Right lobe of liver (tissue), 6 donors: ENCODE data around the gene PDPK1. TPM values are rescaled to one million over a fixed set of nuclear protein-coding genes. Genes with fewer than 3 reads are reported as not detected.

ENCODE experiments used
- ATAC-seq, 4 donors: fragments of 200-7000 bp; cut with Tn5 transposase; one replicate each; pipeline ENCODE4 v1.9.1; 2020; ENCODE audit warnings: mild to moderate bottlenecking in 4 of 4, moderate library complexity in 4 of 4
- DNase-seq, 3 donors: peaks; one replicate each; pipeline ENCODE4 v3.0.0-alpha.2; 2020
- H3K27ac ChIP-seq, 3 donors: fragments of 200-600 bp; one replicate each; pipeline ENCODE4 v1.8.0; 2022
- H3K27me3 ChIP-seq, 2 donors: fragments of 200-600 bp; one replicate each; pipeline ENCODE4 v1.8.0; 2022
- H3K36me3 ChIP-seq, 4 donors: fragments of 200-600 bp; sonication (generic) in 1 of 4; one replicate each; pipeline versions ENCODE4 v1.5.1 to v1.8.0; 2017 to 2022; ENCODE audit warnings: control low read depth in 1 of 4
- H3K4me1 ChIP-seq, 4 donors: fragments of 200-600 bp; sonication (generic) in 1 of 4; one replicate each; pipeline versions ENCODE4 v1.5.1 to v1.8.0; 2017 to 2022; ENCODE audit warnings: control low read depth in 1 of 4
- H3K4me3 ChIP-seq, 3 donors: fragments of 200-600 bp; one replicate each; pipeline ENCODE4 v1.8.0; 2022
- H3K9me3 ChIP-seq, 4 donors: fragments of 200-600 bp; sonication (generic) in 1 of 4; one replicate each; pipeline versions ENCODE4 v1.5.1 to v1.8.0; 2017 to 2022; ENCODE audit warnings: control low read depth in 1 of 4
- POLR2A ChIP-seq: fragments of 450-650 bp; IDR thresholded peaks from one replicate; pipeline ENCODE4 v1.6.1; 2017; ENCODE audit warnings: antibody characterized with exemption, mild to moderate bottlenecking
- WGBS: methylation state at CpG from one replicate; pipeline ENCODE4 v1.1.6; 2018; ENCODE audit warnings: low coverage, low lambda C conversion rate; ENCODE audit not compliant: insufficient coverage; ENCODE audit errors: missing lambda C conversion rate; 5-methylcytosine and 5-hydroxymethylcytosine counted together
- intact Hi-C, 2 donors: fragments of 100-400 bp; cut with DNase I; formaldehyde crosslinking; loops; one replicate each; pipeline versions ENCODE4 v1.11.2 to v1.14.1; 2022
- total RNA-seq, 6 experiments: library from RNA; depleted of rRNA in 2 of 6; stranded (reverse); fragments of >200 nt in 2 of 6; fragmentation: NEBNext Ultra II Directional in 3 of 6; extraction: Animal tissue kit (Norgen Biotek cat#: 25700) in 3 of 6; gene quantifications; one replicate each; pipeline versions ENCODE4 v1.1.0 to v1.2.4, GENCODE V29; 2016 to 2023
- TF ChIP-seq, protein P1 (sequence below), 4 donors: fragments of 200-600 bp in 3 of 4; fragments of 450-650 bp in 1 of 4; IDR thresholded peaks; one replicate each; pipeline versions ENCODE4 v1.5.1 to v1.8.0; 2016 to 2022; ENCODE audit warnings: antibody characterized with exemption in 4 of 4, mild to moderate bottlenecking in 2 of 4
- donor health status: DM: no; HTN: yes; CAD: no.
- donor health status: DM: no; HTN: no; CAD: no.
- donor health status: DM: no; HTN: no; CAD: no.
- donor health status: DM: no; HTN: yes; CAD: no.
- donor health status: DM: no; HTN: yes; CAD: no.

PDPK1 gene
- total RNA-seq, 6 experiments from 2014 or later = 20.7 to 28.3 (median 24.5) TPM

- Histone ChIP-seq H3K27me3 (no peaks in the 10 kb centered on the region), H3K4me3 (no peak overlapping the region), H3K9me3 (no peaks in the 10 kb centered on the region), H3K27ac (peak overlapping the region in 2 of 3 donors; percentile 54 to 80), H3K4me1 (peaks cover 0 to 66% (median 37%) of the 10 kb centered on the region in 4 donors), H3K36me3 (peaks cover 0 to 8% (median 0%) of the 10 kb centered on the region in 4 donors)
- WGBS = 64% methylated on average over 10 of the region's 39 CpGs
- TF ChIP-seq, protein P1, sequence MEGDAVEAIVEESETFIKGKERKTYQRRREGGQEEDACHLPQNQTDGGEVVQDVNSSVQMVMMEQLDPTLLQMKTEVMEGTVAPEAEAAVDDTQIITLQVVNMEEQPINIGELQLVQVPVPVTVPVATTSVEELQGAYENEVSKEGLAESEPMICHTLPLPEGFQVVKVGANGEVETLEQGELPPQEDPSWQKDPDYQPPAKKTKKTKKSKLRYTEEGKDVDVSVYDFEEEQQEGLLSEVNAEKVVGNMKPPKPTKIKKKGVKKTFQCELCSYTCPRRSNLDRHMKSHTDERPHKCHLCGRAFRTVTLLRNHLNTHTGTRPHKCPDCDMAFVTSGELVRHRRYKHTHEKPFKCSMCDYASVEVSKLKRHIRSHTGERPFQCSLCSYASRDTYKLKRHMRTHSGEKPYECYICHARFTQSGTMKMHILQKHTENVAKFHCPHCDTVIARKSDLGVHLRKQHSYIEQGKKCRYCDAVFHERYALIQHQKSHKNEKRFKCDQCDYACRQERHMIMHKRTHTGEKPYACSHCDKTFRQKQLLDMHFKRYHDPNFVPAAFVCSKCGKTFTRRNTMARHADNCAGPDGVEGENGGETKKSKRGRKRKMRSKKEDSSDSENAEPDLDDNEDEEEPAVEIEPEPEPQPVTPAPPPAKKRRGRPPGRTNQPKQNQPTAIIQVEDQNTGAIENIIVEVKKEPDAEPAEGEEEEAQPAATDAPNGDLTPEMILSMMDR (IDR thresholded peaks at IDR 0.05) = no peak
- TF ChIP-seq POLR2A = no peak
- DNase-seq (peak; percentile 47 to 64 (median 61)), ATAC-seq (peak in 1 of 4 donors; percentile 2)
- intact Hi-C loops = no loop called here
These were observed 18.8 kb upstream of the PDPK1 start for GRCh38 chr16:2518823-2519710.

- Histone ChIP-seq H3K4me3 (peak overlapping the region; percentile 49 to 73 (median 59)), H3K9me3 (no peaks in the 10 kb centered on the region), H3K4me1 (peaks cover 0 to 73% (median 40%) of the 10 kb centered on the region in 4 donors), H3K36me3 (peaks cover 0 to 8% (median 0%) of the 10 kb centered on the region in 4 donors), H3K27ac (peak overlapping the region; percentile 54 to 80 (median 56)), H3K27me3 (no peaks in the 10 kb centered on the region)
- intact Hi-C loops = no loop called here
- 51% methylated on average over 20 of the region's 22 CpGs for WGBS
- ATAC-seq = no peak
- no peak for TF ChIP-seq POLR2A
- TF ChIP-seq, protein P1 (IDR thresholded peaks at IDR 0.05) = no peak
- DNase-seq = peak in 1 of 3 donors; percentile 68
These were observed 18.1 kb upstream of the PDPK1 start for GRCh38 chr16:2519711-2520080.

DNA sequence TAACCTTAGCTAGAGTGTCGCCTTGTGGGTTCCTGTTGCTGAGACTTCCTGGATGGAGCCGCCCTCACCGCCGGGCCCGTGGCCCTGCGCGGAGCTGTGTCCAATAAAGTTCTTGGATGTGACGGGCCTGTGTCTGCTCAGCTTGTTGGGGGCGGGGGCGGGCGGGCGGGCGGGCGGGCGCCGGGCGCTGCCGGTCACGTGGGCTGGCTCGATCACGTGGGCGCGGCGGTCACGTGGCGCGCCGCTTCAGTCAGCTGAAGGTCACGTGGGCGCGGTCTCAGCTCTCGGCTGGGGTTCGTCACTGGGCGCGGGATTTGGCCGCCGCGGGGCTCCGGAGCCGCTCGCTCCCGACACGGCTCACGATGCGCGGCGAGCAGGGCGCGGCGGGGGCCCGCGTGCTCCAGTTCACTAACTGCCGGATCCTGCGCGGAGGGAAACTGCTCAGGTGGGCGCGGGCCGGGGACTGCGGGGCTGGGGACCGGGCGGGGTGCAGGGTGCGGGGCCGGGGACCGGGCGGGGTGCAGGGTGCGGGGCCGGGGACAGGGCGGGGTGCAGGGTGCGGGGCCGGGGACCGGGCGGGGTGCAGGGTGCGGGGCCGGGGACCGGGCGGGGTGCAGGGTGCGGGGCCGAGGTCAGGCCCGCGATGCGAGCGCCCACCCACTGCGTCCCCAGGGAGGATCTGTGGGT, 17.6 kb upstream of the PDPK1 start, which contains the start of gene AMDHD2:
AMDHD2 (plus strand) TSS at position 275 of the 687 bp plus-strand sequence; CDS start at position 363, 88 bp downstream.
- Histone ChIP-seq H3K27me3 (no peaks in the 10 kb centered on the region), H3K36me3 (peaks cover 0 to 8% (median 0%) of the 10 kb centered on the region in 4 donors), H3K27ac (peak within 1 kb of the TSS; percentile 56 to 83 (median 80)), H3K4me1 (peaks cover 0 to 73% (median 41%) of the 10 kb centered on the region in 4 donors), H3K9me3 (no peaks in the 10 kb centered on the region), H3K4me3 (peak within 1 kb of the TSS; percentile 49 to 73 (median 59))
- peak; percentile 62 to 68 (median 64) for ATAC-seq
- TF ChIP-seq POLR2A = peak; percentile 32
- TF ChIP-seq, protein P1 (IDR thresholded peaks at IDR 0.05) = no peak
- peak; percentile 91 to 92 (median 92) for DNase-seq
- 2% methylated on average over 9 of the region's 83 CpGs for WGBS
- intact Hi-C loops = no loop called here

DNA sequence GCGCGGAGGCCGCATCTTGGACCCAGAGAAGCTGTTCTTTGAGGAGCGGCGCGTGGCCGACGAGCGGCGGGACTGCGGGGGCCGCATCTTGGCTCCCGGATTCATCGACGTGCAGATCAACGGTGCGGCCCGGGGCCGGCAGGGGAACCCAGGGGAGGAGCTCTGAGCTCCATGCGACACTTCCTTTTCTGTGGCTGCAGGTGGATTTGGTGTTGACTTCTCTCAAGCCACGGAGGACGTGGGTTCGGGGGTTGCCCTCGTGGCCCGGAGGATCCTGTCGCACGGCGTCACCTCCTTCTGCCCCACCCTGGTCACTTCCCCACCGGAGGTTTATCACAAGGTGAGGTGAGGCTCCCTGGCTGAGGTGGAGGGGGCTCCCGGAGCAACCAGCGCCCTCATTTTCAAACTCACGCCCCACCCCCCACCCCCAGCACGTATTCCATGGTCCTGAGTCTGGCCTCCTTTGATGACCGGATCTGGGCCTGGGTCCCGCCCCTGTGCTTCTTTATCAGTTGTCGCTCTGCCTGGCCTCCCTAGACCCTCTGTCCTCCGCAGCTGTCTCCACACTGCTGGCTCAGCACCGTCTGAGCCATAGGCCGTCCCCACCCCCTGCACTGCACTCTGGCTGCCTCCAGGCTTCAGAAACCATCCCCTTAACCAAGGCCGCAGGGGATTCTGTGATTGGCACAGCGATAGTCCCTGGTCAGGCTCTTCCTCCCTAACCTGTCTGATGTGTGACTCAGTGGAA, 16.9 kb upstream of the PDPK1 start:
- no peak for TF ChIP-seq POLR2A
- TF ChIP-seq, protein P1 (IDR thresholded peaks at IDR 0.05) = no peak
- ATAC-seq (peak in 1 of 4 donors; percentile 6), DNase-seq (peak; percentile 48 to 69 (median 55))
- Histone ChIP-seq H3K4me1 (peaks cover 0 to 70% (median 37%) of the 10 kb centered on the region in 4 donors), H3K27ac (peak overlapping the region; percentile 40 to 83 (median 80)), H3K4me3 (peak overlapping the region; percentile 49 to 73 (median 59)), H3K9me3 (no peaks in the 10 kb centered on the region), H3K36me3 (peaks cover 0 to 8% (median 0%) of the 10 kb centered on the region in 4 donors), H3K27me3 (no peaks in the 10 kb centered on the region)
- intact Hi-C loops = no loop called here
- 24% methylated on average over 13 of the region's 41 CpGs for WGBS
